GM19397 (cell line): ENCODE results near the gene MYCN.

Experiments
- ATAC-seq: cut with Tn5 transposase; IDR thresholded peaks from one replicate; pipeline ENCODE4 v1.9.1; 2021; ENCODE audit warnings: mild to moderate bottlenecking, moderate library complexity; ENCODE audit not compliant: unreplicated experiment

MYCN gene

DNA sequence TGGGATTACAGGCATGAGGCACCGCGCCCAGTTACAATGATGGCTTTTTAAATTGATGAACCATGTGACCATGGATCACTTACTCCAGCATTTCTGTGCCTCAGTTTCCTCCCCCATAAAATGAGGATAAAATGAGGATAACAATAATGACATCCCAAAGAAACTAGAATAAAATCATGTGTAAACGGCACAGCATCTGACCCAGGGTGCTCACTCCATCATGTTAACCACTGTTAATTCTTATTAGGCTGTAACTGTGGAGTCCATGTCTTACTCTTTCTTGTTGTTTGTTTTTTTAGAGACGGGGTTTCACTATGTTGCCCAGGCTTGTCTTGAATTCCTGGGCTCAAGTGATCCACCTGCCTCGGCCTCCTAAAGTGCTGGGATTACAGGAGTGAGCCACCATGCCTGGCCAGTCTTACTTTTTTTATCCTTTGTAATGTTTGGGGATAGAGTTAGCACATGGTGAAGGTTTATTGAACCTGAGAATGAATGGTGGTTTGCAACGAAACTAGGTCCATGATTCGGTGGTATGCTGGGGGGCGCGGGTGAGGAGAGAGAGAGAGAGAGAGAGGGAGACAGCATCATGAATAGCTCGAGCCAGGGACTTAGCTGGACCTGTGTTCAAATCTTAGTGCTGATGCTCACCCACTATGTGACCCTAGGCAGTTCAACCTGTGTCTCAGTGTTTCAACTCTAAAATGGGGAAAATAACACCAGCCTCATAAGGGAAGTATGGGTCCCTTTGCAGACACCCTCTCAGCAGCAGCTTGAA is 52.3 kb downstream of the MYCN start:
- no peak for ATAC-seq

- ATAC-seq, result no peak
These were observed 52.9 kb downstream of the MYCN start for GRCh38 chr2:15993232-15993610.

DNA sequence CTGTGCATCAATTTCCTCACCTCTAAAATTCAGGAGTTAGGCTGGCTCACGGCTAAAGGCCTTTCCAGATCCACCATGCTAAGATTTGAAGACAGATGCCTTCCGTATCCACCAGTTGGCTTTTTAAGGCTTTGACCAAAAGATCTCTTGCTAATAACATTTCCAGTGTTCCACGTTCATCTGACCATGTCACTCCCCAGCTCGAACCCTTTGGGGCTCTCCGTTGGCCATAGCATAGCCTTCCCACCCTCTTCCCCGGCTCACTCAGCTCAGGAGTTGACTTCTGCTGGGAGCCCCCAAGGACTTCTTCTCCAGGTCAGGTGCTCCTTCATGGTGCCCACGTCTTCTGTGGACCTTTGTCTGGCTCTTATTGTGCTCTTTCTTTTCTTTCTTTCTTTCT is 53.3 kb downstream of the MYCN start:
- no peak for ATAC-seq

- no peak for ATAC-seq
These were observed 55.3 kb downstream of the MYCN start for GRCh38 chr2:15995603-15996002.
